GM18526 (cell line): ENCODE measurements around the gene PRMT9.

Experiments used
- POLR2A ChIP-seq: IDR thresholded peaks from 3 replicates; pipeline ENCODE4 v1.6.1; 2011; ENCODE audit not compliant: insufficient read length; ENCODE audit errors: extremely low read depth

The PRMT9 gene

DNA sequence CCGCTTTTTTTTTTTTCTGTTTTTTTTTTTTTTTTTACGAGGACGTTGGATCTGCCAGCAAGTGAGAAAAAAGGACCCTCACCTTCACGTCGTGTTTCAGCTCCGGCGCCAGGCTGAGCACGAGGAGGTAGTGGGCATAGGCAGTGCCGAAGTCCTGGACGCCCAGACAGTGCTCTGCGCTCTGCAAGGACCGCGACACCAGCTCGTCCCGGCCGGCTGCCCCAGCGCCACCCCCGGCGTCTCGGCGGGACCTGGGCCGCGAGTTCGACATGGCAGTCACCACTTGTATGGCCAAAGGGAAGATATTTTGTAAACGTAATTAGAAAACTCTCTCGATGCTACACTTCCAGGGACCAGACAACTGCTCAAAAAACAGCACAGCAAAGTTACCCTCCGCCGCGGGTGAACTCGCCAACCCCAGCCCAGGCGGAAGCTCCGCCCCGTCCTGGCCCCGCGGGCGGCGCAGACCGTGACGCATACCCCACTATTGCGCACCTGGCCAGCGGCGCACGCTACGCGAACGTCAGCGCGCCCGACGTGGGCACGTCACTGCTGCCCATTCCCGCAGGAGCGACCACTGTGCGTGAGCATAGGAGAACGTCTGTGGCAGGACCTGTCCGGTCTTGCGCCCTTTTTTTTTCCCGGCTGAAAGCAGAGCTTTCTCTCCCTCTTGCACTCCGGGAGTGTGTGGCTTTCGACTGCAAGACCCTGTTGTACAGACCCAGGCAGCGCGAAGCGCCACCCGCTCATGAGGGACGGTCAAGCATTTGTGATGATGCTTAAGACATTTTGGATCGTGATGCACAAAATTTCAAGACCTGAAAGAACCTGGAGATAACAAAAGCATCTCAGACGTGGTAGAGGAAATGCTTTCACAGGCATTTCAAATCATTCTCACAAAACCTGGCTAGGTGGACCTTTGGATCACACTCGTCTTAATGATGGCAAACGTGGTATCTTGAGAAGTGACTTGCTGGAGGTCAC lies at the start of gene PRMT9:
Gene PRMT9 (minus strand): TSS at position 447 of the 984 bp plus-strand sequence. CDS start 176 bp downstream, at position 271.
- TF ChIP-seq POLR2A = peak; percentile 98

DNA sequence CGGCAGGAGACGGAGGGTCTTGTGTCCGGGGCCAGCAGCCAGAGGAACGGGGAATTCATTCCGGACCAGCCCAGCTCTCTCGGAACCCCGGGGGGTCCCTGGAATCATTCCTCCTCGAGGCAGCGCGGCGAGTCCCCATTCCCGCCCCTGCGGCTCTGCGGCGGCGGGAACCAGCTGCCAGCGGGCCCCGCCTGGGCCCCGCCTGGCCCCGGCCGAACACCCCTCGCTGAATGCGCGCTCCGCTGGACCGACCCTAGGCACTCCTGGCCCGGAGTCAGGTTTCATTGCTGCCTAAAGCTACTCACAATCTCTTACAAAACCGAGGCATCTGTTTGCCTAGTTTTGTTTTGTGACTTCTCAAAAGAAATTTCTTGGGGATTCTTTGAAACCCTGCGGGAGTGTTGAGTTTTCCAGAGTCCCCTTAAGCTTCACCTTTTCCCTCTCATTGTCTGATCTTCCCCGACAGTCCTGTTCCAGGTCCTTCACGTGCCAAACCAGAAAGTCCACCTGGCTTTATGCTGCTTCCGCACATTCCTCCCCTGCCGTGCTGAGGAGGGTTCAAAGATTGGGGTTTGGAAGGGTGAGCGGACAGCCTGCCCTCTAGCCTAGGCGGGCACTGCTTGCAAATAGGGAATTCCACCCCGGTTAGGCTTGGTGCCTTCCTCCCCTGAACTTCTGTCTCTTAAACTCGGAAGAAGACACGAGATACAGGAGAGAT lies 48.7 kb upstream of the PRMT9 start:
- no peak for TF ChIP-seq POLR2A

DNA sequence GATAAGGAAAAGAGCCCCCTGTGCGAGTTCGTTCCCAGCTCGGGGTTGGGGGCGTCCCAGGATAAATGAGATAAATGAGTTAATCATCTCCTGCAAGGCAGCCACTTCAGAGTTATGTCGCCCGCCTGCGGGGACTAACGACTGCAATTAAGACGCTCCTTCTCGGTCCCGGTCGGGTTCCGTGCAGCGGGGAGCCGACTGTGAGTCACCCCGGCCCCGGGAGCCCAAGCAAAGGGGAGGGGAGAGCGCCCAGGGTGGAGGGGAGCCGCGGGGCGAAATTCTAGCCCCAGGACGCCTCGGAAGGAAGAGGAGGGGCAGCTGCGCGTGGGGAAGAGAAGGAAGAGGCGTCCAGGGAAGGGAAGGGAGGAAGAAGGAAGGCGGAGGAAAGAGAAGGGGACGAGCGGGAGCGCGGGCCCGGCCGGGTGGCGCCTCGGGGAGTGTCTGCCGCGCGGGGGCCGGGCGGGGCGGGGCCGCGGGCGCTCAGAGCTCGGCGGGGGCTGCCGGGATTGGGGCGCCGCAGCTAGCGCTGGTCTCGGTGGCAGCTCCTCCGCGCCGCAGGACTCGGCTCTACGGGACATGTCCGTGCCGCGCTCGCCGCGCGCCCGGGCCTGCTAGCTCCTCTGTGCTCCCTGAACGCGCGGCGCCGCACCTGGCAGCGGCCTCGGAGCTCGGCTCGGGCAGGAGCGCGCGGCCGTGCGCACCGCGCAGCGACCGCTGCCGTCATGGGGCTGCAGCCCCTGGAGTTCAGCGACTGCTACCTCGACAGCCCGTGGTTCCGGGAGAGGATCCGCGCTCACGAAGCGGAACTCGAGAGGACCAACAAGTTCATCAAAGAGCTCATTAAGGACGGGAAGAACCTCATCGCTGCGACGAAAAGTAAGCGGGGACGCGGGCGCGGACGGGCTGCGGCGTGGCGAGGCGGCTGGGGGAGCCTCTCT lies 47.9 kb upstream of the PRMT9 start, which contains the start of gene ARHGAP10:
Gene ARHGAP10 (plus strand): TSS at position 509 of the 938 bp plus-strand sequence. CDS start 214 bp downstream, at position 723.
- peak; percentile 81 for TF ChIP-seq POLR2A

DNA sequence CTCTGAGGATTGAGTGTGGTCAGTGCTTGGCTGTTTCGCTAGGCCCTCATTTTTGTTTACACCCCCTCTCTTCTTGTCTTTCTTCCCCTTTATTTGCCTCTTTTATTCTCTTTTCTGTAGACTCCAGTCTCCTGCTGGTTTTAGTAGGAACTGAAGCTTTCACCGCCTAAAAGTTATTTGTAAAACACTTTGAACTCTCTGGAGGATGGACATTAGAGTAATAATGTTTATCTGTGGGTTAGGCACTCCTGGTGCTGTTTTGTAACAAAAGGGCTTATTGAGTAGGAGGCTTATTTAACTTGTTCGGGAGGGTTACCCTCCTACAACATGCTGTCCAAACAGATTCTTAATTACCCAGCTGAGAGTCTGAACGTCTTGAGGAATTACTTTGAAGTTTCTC lies 46.4 kb upstream of the PRMT9 start:
- TF ChIP-seq POLR2A = no peak

DNA sequence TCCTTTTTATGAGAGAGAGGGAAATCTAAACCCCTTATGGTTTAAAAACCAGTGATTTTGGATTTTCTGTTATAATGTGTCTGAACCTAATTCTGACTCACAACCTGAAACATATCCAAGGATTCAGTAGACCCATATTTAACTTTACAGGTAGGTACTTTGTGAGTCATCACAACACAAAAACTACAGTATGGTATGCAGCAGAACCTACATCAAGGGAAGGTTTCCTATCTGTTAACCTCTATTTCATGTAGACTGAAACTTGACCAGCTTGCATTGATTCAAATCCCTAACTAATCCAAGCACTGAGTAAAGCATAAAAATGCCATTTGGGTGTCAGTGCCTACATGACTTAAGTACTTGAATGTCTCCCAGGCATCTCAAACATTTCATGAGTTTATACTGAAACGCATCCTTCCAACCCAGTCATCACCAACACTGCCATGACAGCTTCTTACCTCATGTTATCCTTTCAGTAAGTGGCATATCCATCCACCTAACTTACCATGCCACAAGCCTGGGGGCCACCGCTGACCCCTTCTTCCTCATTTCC lies 43.6 kb upstream of the PRMT9 start:
- no peak for TF ChIP-seq POLR2A

DNA sequence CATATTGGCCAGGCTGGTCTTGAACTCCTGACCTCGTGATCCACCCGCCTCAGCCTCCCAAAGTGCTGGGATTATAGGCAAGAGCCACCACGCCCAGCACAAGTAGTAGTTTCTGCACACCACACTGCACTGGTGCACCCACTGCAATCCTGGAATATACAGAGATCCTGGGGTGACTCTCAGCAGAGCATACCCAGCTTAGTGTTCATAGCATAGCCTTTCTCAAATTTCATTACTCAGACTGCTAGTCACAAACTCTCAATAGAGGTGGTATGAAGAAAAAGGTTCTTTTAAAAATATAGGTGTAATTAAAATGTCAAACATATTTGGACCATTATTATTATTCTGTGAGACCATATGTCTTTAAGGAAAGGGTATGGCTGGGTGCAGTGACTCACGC lies 41.7 kb upstream of the PRMT9 start:
- TF ChIP-seq POLR2A = no peak

DNA sequence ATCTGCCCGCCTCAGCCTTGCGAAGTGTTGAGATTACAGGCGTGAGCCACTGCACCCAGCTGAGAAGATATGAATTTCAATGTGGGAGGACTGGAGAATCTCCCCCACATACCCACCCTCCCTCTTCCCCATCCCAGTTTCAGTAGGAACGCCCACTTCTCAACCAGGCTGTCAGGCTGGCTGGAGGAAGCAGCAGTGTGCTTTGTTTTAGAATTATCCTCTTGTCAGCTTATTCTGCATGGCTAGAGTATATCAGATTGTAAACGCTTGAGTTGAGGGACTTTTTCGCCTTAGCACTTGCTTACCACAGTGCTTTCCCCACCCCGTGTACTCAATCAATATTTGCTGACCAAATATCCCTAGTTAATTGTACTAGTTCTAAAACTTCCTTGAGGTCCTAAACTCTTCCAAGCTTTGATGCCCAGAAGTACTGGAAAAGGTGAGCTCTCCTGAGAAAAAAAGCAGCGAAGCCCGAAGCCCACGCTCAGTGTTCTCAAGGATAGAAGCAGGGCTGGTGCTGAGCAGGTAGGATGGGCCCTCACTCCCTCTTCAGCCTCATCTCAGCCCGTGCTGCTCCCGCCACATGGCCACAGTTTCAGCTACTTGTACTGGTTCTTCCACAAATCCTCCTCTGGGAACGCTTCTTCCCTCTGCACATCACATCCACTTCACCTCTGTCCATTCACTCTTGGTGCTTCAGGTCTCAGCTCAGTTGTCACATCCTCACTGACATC lies 40.7 kb upstream of the PRMT9 start:
- no peak for TF ChIP-seq POLR2A

DNA sequence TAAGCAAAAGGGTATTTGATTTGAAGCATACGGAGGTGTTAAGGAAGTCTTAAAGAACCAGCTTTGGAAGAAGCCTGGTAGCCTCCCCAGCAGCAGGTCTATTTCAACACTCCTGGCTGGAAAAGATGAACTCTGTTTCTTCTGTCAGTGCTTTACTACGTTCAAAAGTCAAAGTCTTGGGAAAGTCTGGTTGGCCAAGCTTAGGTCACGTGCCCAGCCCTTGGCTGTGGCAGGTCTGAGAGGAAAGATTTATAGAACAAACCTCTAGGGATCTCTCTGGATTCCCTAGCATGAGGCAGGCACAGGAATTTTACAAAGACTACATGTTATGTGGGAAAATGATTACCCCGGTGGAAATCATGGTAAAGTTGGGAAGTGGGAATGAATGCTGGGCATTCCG lies 39.4 kb upstream of the PRMT9 start:
- no peak for TF ChIP-seq POLR2A

DNA sequence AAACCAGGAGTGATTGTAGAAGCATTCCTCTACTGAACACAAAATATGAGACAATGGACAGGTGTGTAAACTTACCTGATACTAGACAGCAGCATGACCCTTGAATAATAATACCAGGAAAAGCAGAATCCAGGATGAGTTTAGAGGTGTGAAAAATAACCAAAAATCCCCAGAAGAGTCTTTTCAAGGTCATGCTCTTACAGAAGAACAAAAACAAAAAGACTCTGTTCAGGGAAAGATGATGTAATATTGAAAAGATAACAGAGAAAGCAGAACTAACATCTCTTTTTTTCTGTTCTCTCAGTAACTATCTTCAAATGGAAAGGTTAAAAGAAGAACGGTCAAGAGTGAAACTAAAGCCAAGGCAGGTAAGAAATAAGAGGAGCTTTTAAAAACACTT lies 33.9 kb upstream of the PRMT9 start:
- TF ChIP-seq POLR2A = no peak

DNA sequence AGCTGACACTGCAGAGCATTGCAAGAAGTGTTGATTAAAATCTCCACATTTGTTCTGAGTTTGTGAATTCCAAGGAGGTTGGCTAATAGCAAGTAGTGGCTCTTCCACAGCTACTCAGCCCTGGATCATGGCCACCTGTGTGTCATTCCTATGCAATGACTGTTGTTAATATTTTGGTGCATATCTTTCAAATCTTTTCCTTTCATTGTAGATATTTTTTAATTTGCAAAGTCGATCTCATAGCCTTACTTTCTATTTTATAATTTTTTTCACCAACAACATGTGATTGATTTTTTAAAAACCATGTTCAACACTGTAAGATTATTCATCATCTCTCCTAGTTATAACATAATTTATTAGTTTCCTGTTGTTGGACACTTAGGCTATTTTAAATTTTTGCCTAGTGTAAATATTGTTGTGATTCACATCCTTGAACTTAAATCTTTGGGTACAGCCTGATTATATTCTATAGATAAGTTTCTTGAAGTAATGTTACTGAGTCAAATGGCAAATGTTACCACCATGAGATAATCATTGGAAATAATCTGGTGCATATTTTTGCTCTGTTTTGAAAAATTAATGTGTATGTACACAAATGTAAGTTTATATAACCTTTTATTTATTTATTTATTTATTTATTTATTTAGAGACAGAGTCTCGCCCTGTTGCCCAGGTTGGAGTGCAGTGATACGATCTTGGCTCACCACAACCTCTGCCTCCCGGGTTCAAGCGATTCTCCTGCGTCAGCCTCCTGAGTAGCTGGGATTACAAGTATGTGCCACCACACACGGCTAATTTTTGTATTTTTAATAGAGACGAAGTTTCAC lies 30.8 kb upstream of the PRMT9 start:
- no peak for TF ChIP-seq POLR2A

DNA sequence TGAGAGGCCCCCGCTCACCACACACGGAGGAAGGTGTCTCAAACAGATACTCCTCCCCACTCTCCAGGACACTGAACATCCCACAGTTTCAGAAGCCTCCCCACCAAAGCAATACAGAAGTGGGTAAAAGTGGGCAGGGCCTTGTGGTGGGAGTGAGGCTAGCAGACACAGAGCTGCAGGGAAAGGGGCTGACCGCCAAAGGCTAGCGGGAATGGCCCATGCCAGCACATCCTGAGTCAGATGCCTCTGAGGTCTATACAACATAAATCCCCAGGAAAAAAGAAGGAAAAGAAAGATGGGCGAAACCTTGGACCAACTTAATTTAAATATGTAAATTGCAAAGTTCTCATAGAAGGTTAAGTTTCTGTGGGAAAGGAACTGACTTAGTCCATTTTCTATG lies 26.0 kb upstream of the PRMT9 start:
- TF ChIP-seq POLR2A = no peak

DNA sequence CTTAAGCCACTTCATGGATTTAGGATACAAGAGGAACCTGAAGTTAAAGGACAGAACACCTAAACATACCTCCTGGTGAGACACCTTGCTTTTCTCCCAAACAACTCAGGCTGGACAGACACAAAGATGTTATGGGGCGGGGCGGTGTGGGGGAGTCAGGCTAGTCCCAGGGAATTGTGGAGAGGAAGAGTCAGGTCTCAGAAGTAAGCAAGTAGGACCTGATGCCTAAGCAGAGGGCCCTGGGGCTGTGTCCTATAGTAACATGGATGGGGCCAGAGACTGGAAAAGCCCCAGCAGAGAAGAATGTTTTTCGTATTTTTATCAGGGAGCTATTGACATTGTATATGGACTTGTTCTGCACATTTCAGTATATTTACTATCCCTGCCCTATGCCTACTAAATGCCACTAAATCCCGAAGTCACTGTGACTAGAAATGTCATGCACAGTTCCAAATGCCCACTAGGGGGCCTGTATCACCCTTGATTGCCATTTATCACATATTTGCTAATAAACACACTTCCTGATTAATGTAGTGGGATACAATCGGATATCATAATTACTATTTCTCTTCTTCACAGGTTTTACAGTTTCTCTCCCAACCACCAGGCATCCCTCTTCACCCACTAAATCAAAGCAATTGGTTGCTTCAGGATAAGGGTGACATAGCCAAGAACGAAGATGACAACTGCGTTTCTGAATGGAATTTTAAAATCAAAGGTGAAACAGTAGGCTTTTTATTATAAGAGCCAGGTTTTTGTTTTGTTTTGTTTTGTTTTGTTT lies 24.1 kb upstream of the PRMT9 start:
- TF ChIP-seq POLR2A = no peak
